NCI-H2171 treated with DMSO at 0.1 percent for 48 hours (cell line): ENCODE results near the gene GPD2.
"Not testable (repeated sequence)": the region's sequence is repeated elsewhere in the genome, so short reads cannot be mapped to it uniquely, and the experiment has no call there.

Experiments
- DNase-seq: peaks from one replicate; lab custom pipeline; 2025; lab: John Stamatoyannopoulos, UW

Gene GPD2

DNA sequence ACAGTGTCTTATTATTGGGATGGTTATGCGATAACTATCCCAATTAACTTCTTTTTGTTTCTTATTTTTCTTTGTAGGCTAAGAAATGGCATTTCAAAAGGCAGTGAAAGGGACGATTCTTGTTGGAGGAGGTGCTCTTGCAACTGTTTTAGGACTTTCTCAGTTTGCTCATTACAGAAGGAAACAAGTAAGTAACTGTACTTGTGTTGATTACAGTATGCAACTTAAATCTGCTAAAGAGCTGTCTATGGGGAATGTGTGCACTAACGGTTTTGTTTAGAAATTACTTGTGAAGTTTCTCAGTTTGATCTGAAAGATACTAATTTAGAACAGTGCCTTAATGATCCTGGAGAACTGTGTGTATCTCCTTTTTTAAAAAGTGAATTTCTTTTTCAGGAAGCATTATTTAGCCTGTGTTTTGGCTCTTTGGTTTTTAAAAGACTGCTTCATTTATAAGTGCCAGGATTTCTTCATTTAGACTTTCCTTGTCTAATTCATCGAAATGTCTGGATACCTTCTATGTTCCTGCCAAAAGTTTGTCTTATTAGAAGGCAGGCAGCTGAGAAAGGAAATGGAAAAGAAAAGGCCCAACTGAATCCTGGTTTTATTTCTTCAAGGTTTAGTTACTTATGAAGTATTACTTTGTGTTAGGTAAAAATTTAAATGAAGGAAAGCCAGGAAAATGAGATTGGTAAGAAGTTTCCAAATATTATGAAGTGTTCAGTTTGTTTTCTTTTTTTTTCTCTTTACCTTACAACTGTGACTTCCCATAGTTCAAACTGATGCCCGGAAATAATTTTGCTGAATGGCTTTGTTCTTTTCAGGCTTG, 40.1 kb downstream of the GPD2 start:
- DNase-seq = no peak

DNA sequence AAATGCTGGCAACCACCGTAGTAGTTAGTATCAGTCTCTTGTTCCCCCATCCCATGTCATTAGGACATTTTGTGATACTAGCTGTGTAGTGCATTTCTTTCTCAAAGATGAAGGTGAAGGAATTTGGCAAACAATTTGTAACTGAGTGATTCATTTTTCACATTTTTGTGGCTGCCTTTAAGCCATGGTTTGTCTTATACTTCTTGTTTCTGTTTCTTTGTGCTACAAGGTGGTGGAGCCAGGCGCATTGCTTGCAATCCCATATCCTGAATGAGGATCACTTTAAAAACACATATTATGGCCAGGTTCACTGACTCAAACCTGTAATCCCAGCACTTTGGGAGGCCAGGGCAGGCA, 40.6 kb downstream of the GPD2 start:
- DNase-seq = no peak

DNA sequence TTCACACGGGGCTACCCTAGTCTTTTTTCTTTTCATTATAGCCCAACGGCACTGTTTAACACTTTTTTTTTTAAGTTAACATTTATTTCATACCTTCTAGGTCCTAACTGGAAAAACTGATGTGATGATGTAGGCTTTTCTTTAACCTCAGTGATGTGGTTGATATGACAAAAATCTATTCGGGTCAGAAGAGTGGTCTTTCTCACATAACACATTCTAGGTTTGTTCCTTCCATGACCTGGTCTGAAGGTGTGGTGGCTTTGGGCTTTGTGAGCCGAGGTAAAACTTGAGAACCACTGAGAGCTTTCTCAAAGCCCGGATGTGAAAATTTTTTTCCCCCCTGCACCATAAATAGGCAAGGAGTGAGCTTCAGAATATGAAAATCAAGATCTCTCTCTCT, 44.2 kb downstream of the GPD2 start:
- no peak for DNase-seq

DNA sequence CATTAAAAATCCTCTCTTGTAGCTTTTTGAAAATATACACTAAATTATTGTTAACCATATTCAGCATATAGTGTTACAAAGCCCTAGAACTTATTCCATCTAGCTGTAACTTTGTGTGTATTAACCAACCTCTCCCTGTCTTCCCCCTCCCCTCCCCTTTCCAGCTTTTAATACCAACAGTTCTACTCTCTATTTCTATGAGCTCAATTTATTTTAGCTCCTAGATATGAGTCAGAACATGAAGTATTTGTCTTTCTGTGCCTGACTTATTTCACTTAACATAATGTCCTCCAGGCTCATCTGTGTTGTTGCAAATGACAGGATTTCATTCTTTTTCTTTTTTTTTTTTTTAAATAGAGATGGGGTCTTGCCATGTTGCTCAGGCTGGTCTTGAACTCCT, 45.1 kb downstream of the GPD2 start:
- DNase-seq = no peak

DNA sequence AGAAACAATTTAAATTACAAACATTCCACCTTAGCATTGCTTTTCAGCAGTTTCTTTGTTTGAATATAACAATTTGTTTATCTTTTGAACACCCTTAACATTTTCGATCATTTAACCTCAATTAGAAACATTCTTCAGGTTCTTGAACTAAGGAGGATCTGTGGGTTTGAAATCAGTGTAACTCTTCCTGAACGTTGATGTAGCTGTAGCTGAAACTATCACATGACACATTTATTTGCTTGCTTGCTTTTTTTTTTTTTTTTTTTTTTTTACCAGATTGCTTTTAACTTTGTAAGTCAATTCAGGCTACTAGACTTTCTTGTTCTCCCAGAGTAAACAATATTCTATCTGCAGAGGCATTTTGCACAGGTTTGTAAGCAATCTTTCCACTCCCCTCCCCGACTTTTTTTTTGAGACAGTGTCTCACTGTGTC, 47.6 kb downstream of the GPD2 start:
- no peak for DNase-seq

DNA sequence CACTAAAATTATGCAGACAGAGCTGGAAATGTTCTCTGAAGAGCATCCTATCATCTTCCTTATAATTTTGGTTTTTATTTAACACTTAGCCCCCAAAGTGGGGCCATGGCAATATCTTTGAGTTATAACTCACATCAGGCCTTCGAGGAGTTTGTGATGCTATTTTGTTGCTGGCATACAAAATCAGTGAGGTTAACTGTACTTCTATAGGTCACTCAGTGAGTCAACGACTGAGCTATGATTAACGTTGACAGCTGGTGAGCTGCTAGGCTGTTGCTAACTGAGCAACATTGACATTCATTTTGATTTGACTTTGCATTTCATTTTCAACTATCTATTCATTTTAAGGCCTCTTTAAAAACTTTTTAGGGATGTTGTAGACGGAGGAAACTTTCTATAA, 50.0 kb downstream of the GPD2 start:
- no peak for DNase-seq

DNA sequence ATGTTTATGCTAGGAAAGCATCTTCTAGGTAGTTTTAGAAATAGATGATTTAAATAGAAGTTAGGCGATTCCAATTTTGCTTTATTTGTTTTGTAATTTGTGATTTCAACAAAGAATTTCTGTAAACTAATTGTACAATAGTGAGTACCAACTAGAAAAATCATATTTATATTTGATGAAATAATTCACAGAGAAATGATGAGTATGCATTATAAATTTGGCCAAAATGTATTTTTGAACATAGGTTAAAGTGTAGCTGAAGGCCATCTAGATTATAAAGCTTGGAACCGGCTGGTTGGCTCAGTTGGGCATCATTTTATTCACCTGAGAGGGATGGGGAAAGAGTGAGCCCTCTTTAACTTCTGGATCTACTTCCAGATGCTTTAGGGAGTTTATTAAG, 50.4 kb downstream of the GPD2 start:
- no peak for DNase-seq

DNA sequence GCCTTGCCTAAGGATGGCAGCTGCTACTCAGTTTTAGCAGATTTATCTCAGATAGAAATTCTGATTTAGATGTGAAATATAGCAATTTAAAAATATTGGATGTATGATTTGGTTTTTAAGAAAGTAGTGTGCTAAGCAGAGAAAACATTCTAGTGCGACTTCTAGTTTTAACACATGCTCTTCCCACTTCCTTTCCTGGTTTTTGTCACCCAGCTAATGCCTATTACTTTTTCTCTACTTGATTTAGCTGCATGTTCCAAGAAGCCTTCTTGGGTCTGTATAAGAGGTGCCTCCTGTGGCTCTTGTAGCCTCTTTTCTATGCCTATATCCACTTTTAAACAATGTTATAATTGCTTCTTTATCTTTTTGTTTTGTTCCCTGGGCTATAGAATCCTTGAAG, 53.0 kb downstream of the GPD2 start:
- no peak for DNase-seq

DNA sequence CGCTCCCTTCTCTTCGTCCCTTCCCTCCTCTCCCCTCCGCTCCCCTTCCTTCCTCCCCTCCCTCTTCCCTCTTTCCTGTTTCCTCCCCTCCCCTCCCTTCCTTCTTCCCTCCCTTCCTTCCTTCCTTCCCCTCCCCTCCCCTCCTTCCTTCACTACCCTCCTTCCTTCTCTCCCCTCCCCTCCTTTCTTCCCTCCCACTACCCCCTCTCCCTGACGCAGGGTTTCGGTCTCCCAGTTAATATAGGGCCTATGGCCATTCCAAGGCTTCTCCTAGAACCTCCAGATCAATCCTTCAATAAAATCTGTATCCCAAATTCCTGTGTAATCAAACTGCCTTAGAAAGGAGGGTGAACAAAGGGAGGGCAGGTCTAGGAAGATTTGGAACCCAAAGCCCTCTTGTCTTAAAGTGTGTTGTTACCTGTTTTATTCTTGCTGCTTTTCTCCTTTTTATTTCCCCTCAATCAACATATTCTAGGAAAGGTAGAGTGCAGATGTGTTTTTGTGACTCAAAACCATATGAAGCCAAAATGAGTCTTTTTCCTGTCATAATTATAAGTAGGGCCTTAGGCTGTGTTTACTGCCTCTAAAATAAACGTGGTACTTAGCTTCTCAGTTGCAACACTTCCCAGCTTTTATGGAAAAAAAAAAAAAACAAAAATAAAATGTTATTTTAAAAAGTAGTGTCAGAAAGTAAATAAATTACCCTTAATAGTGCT, 53.7 kb downstream of the GPD2 start:
- no peak for DNase-seq

DNA sequence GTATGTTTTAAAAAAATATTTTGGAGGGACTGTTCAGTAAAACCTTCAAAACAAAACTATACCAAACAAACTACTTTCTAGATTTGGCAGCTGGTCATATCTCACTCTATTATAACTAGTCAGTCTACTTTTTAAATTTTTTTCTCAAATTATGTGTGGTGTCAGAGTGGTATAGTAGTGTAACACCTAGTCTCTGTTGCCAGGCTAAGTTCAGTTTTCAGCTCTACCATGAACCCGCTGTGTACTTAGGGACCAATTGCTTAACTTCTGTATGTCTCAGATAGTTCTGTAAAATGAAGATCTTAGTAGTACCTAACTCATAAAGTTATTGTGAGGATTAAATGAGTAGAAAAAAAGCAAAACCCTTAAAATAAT, 54.3 kb downstream of the GPD2 start:
- DNase-seq = no peak

DNA sequence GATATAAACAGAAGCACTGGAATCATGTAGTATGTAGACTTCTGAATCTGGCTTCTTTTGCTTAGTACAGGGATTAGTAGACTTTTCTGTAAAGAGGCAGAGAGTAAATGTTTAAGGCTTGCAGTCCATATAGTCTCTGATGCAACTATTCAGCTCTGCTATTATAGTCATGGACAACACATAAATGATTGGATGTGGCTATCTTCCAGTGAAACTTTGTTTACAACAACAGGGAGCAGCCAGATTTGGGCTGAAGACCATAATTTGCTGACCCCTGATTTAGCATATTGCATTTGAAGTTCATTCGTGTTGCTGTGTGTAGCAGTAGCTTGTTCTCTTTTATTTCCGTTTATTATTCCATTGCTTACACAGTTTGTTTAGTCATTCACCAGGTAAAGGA, 55.0 kb downstream of the GPD2 start:
- no peak for DNase-seq

DNA sequence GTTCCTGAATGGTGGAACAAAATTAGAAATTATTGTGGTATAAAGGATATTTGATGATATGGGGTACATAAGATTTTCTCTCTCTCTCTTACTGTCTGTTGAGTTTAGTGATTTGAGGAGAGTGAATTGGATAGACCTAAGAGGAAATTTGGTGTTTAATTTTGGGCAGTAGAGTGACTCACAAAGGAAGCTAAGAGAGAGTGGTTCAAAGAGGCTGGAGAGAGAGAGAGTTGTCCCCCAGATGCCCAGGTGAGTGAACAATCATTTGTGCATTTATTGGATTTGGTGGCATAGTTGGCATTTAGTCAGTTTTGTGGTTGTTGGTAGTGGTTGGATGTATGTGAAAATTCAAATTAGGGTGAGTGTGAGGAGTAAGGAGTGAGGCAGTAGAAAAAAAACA, 56.8 kb downstream of the GPD2 start:
- no peak for DNase-seq

DNA sequence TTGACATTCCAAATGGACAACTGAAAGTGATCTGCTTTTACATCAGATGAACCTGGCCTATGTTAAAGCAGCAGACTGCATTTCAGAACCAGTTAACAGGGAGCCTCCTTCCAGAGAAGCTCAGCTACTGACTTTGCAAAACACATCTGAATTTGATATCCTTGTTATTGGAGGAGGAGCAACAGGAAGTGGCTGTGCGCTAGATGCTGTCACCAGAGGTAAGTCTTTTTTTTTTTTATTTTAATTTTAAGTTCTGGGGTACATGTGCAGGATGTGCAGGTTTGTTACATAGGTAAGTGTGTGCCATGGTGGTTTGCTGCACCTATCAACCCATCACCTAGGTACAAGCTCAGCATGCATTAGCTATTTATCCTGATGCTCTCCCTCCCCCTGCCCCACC, 59.8 kb downstream of the GPD2 start:
- DNase-seq = peak; percentile 14

DNA sequence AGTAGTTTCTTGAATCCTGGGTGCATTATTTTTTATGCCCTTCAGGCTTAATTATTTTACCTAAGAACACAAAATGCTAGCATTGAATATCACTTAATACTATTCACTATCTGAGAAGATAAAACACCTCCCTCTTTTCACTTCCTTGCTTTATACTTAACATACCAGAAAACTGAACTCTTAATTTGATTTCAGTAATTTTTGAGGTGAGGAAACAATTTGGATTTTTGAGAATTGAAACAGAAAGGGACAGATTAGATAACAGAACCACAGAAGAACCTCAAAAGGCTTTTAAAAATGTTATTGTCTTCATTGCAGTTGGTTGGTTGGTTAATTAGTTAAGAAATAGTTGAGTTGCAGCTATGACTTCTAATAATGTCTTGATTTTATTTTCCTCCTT, 69.5 kb downstream of the GPD2 start:
- no peak for DNase-seq

DNA sequence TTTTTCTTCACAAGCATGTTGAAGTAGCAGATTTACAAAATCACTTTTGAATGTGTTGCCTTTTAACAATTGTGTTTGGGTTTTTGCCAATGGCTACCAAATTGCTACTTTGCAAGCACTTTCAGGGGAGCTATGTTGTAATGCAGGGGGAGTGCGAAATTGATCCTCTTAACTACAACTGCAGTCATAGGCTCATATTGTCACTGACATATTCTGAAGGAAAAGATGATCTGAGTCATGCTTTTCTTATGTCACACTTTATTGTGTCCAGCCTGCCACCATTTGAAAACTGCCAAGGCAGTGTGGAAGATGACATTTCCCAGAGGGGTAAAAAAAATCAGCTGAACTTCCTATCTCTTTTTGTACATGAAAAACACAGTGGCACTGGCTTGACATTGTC, 74.9 kb downstream of the GPD2 start:
- no peak for DNase-seq

DNA sequence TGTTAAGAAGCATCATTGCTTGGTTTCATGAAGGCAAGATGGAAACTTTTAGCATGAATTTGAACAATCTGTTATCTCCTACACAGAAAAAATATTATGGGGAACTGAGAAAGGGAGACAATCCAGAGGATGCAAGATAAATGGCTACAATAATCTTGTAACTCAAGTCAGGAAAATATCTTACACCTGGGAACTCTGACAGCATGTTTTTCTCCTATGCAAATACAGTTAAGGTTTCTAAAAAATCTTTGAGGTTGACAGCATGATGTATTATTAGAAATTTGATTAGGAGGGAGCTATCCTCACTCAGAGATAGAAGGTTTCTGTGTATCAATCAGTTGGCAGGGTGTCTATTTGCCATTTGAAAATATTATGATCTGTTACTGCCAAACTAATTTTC, 75.6 kb downstream of the GPD2 start:
- DNase-seq = no peak

DNA sequence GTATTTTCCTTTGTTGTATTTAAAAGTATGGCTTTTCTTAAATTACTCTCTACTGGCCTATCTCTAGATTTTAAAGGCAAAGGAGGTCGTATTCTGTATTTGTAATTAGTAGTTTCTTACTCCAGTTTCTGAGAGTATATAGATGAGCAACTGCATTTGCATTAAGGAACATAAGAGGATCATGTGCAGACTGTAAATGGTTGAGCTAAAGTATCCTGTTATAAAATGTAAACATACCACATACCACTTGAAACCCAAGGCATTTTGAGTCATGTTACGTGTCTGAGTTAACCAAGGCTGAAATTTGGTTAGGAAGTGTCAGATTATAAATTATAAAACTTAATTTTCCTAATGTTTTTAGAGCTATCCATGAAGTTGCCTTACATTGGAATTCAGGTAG, 76.3 kb downstream of the GPD2 start:
- DNase-seq = no peak

DNA sequence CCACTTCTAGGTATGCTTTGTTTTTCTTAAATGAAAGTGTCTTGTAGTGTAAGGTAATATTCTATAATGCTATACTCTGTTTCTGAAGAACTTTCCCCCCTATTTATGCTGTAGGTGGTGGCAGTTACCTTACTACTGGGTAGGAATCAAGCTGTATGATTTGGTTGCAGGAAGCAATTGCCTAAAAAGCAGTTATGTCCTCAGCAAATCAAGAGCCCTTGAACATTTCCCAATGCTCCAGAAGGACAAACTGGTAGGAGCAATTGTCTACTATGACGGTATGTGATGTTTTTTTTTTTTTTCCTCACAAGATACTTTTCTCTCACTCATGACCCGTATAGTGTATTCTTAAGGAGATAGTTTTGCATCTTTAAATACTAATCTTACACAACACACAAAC, 77.0 kb downstream of the GPD2 start:
- no peak for DNase-seq

DNA sequence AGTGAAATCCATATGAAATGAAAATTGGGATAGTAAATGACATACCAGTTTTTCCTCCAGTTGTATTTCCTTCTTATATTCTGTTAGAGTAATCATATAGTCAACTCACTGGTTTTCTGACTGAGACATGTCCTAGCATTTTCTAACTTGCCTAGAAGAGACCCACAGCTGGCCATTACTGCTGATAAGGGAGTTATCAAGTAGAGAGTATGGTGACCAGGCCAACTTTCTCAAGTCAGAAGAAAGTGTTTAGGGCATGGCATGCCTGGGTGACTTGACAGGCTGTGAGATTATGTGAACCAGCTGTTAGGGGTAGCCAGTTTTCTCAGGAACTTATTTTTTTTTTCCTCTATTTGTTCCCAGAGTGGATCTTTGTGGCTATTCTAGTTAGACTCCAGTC, 81.2 kb downstream of the GPD2 start:
- no peak for DNase-seq

DNA sequence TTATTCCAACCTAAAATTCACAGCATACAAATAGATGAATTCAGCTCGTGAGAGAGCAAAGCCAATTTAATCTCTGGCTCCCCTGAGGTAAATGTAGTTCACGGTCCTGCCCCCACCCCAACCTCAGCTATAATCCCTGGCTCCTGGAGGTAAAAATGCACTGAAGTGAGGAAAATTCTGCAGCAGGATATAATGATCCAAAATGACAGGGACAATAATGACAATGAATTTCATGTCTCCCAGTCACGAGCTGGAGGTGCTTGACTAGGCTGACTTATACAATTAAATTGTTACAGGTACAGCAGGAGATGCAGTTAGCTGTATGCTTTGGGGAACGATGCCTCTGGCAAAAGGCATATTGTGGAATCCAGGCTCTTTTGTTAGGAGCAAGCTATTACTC, 82.0 kb downstream of the GPD2 start:
- DNase-seq = no peak

DNA sequence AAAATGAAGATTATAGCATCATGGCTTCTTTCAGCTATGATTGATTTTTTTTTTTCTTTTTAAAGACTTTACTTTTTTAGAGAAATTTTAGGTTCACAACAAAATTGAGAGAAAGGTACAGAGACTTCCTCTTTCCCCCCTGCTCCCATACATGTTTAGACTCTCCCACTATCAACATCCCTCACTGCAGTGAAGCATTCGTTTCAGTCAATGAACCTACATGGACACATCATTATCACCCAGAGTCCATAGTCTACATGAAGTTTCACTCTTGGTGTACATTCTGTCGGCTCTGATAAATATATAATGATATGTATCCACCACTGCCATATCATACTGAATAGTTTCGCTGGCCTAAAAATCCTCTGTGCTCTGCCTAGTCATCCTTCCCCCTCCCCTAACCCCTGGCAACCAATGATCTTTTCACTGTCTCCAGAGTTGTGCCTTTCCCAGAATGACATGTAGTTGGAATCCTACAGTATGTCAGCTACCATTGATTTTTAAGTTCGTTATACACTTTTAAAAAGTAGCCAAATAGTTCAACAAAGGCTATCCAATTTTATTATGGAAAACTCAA, 86.8 kb downstream of the GPD2 start:
- no peak for DNase-seq

DNA sequence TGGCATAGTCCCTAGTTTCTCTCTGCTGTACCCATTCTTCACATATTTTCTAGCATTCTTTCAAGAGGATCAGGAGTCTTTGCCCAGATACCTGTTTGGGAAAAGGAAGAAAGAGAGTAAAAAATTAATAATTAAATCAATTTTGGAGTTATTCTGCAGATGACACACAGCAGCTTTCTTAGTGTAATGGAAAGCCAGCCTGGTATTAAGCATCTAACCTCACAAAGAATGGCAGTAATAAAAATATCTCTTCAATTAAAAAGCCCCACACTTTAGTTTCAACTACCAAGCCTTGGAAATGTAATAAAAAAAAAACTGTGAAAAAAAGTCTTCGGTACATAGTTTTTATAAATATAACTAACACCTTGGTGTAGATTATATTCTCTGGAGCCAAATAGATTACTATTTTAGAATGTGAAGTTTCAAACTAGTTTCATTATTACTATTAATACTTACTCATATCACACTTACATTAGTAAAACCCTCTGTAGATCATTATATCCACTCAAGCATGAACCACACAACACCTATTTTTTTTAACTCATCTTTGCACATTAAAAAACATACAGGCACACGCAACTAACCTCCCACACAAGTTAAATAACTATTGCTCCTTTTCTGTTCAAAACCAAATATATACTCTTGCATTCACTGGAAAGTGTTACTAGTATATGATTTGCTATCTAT, 90.9 kb downstream of the GPD2 start:
- no peak for DNase-seq

DNA sequence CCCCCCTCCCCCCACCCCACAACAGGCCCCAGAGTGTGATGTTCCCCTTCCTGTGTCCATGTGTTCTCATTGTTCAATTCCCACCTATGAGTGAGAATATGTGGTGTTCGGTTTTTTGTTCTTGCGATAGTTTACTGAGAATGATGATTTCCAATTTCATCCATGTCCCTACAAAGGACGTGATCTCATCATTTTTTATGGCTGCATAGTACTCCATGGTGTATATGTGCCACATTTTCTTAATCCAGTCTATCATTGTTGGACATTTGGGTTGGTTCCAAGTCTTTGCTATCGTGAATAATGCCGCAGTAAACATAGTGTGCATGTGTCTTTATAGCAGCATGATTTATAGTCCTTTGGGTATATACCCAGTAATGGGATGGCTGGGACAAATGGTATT, 92.4 kb downstream of the GPD2 start:
- DNase-seq = not testable (repeated sequence)
